GM21529 (cell line): Measurements from ENCODE around the gene TAS2R13.

ENCODE experiments used
- ATAC-seq: cut with Tn5 transposase; IDR thresholded peaks from one replicate; pipeline ENCODE4 v1.9.1; 2021; ENCODE audit not compliant: unreplicated experiment

TAS2R13 gene

DNA sequence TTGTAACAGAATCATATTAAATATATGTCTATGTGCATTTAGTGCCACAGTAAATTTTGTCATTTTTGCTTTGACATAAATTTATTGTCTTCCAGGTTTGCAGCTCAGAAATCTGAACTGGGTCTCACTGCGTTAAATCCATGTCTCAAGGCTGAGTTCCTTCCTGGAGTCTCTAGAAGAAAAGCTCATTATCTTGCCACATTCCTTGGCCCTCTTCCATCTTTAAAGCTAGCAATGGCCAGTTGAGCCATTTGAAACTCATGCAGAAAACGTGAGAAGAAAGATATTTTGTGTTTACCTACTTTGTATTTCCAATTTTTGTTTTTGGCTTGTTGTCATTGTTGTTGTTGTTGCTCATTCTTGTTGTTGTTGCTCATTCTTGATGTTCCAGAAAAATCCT is 36.0 kb downstream of the TAS2R13 start:
- no peak for ATAC-seq

DNA sequence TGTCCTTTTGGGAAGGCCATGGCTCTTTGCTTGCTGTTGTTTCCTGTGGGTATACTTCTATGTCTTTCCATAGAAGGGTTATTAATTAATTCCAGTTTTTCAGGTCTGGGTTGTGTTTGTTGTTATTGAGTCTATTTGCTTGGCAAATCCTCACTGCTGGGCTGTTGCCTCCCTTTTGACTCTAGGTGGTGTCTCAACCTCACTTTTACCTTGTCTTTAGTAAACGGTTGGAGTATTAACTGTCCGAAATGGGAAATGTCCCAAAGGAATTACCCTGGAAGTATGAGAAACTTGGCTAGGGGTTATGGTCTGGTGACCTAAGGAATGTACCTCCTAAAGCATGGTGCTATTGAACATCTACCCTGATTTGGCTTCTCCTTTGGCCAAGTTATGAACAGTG is 42.0 kb downstream of the TAS2R13 start:
- ATAC-seq: no peak

DNA sequence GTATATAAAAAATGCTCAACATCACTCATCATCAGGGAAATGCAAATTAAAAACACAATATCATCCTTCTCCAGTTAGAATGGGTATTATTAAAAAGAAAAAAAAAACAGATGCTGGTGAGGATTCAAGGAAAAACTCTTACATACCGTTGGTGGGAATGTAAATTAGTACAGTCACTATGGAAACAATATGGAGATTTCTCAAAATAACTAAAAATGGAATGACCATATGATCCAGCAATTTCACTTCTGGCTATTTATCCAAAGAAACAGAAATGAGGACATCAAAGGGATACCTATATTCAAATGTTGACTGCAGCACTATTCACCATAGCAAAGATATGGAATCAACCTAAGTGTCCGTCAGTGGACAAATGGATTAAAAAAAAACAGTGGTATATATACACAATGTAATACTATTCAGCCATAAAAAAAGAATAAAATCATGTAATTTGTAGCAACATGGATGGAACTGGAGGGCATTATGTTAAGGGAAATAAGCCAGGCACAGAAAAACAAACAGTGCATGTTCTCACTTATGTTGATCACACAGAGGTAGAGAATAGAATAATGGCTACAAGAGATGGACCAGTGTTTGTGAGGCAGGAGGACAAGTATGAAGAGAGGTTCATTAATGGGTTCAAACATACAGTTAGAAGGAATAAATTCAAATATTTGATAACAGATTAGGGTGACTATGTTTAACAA is 45.7 kb downstream of the TAS2R13 start:
- no peak for ATAC-seq

DNA sequence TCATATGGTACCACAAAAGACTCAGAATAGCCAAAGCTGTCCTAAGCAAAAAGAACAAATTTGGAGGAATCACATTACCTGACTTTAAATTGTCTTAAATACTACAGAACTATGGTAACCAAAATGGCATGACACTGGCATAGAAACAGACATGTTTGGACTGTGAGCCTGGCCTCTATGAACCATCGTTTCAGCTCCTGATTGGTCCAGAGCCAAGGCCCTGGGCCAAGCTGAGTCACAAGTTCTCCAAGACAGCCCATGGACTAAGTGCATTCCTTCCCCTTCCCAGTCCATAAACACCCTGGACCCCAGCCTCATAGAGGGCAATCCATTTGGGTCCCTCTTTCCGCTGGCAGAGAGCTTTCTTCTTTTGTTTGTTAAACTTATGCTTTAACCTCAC is 48.0 kb downstream of the TAS2R13 start:
- no peak for ATAC-seq
